GM12878 (cell line): ENCODE measurements around the gene MAD1L1. TPM values are rescaled to one million over a fixed set of nuclear protein-coding genes. Genes with fewer than 3 reads are reported as not detected.

ENCODE experiments used
- ATAC-seq: fragments of 200-7000 bp; cut with Tn5 transposase; 3 replicates; pipeline ENCODE4 v1.9.1; 2020; ENCODE audit warnings: mild to moderate bottlenecking, moderate library complexity
- BruUV-seq: library from RNA; stranded (reverse); fragments of 400-500 nt; replicated peaks from 2 replicates; lab custom pipeline; 2021; lab: Mats Ljungman, UMichigan
- CTCF ChIA-PET: fragments of 300-600 bp; sonication (Branson Sonifier 250); formaldehyde crosslinking; extraction: SDS; loops from one replicate; lab custom pipeline; 2021; ENCODE audit warnings: inconsistent platforms; lab: Yijun Ruan, JAX
- POLR2A ChIA-PET: fragments of 350-600 bp; formaldehyde crosslinking; extraction: SDS; loops from one replicate; lab custom pipeline; 2021; ENCODE audit warnings: inconsistent platforms; lab: Charles Lee
- RAD21 ChIA-PET: fragments of 300-600 bp; sonication (Branson Sonifier 250); formaldehyde crosslinking; loops from one replicate; lab custom pipeline; 2023; ENCODE audit warnings: antibody characterized with exemption; ENCODE audit not compliant: unreplicated experiment; lab: Charles Lee
- SMC1A ChIA-PET: fragments of 300-600 bp; sonication (Branson Sonifier 250); formaldehyde crosslinking; loops from one replicate; lab custom pipeline; 2023; ENCODE audit not compliant: unreplicated experiment, uncharacterized antibody; lab: Charles Lee
- DNase-seq: peaks from one replicate; pipeline ENCODE4 v3.0.0-alpha.2; 2011; ENCODE audit warnings: low read depth, low spot score
- FAIRE-seq: peaks from 3 replicates; lab custom pipeline; 2011; peaks lifted over from hg19 to GRCh38; lab: Jason Lieb, UNC
- H2AFZ ChIP-seq: 2 replicates; pipeline ENCODE4 v1.6.0; 2011; ENCODE audit warnings: low read depth, low read length, control low read depth; ENCODE audit not compliant: control insufficient read depth
- H3K27ac ChIP-seq: 2 replicates; pipeline ENCODE4 v1.5.1; 2011; ENCODE audit warnings: control low read depth; ENCODE audit not compliant: control insufficient read depth, insufficient read depth
- H3K27me3 ChIP-seq, 2 experiments: replicated peaks in 1 of 2; 2 replicates each; pipeline versions ENCODE4 v1.6.0 to v1.6.1; 2011; ENCODE audit warnings: low read length in 1 of 2; ENCODE audit not compliant: control insufficient read depth in 2 of 2, insufficient read depth in 2 of 2
- H3K36me3 ChIP-seq, 2 experiments: 2 replicates each; pipeline ENCODE4 v1.5.1; 2011; ENCODE audit warnings: low read length in 1 of 2; ENCODE audit not compliant: control insufficient read depth in 2 of 2, insufficient read depth in 2 of 2
- H3K4me1 ChIP-seq: 2 replicates; pipeline ENCODE4 v1.6.1; 2011; ENCODE audit warnings: mild to moderate bottlenecking, low read length, moderate library complexity, mixed read lengths; ENCODE audit not compliant: control insufficient read depth, insufficient read depth
- H3K4me2 ChIP-seq: 2 replicates; pipeline ENCODE4 v1.6.0; 2011; ENCODE audit warnings: control low read depth; ENCODE audit not compliant: control insufficient read depth, insufficient read depth
- H3K4me3 ChIP-seq: fragments of 200-600 bp; sonication (generic); 2 replicates; pipeline ENCODE4 v1.5.1; 2016
- H3K79me2 ChIP-seq: 2 replicates; pipeline ENCODE4 v1.6.0; 2011; ENCODE audit warnings: low read length; ENCODE audit not compliant: control insufficient read depth, insufficient read depth
- H3K9ac ChIP-seq: 2 replicates; pipeline ENCODE4 v1.8.0; 2011; ENCODE audit warnings: low read length, control low read depth, mixed read lengths; ENCODE audit not compliant: control insufficient read depth, insufficient read depth
- H3K9me3 ChIP-seq: replicated peaks from 3 replicates; pipeline ENCODE4 v1.5.1; 2011; ENCODE audit warnings: mild to moderate bottlenecking, low read length; ENCODE audit not compliant: control insufficient read depth, insufficient read depth
- H4K20me1 ChIP-seq: 2 replicates; pipeline ENCODE4 v1.6.0; 2011; ENCODE audit not compliant: control insufficient read depth, insufficient read depth
- CHD4 ChIP-seq: fragments of 200-600 bp; sonication (generic); IDR thresholded peaks from 2 replicates; pipeline ENCODE4 v1.6.1; 2016; ENCODE audit warnings: mild to moderate bottlenecking
- CREB1 ChIP-seq: IDR thresholded peaks from 2 replicates; pipeline ENCODE4 v1.6.1; 2012; ENCODE audit warnings: low read depth, mild to moderate bottlenecking, inconsistent platforms
- EP300 ChIP-seq, 2 experiments: fragments of 150-350 bp in 1 of 2; IDR thresholded peaks; 2 replicates each; pipeline ENCODE4 v1.6.1; 2011 to 2012; ENCODE audit warnings: low read depth in 2 of 2, low read length in 2 of 2, borderline replicate concordance in 1 of 2, improper control_type of control experiment in 1 of 2, inconsistent platforms in 1 of 2; ENCODE audit not compliant: control insufficient read depth in 1 of 2
- GATAD2B ChIP-seq: fragments of 450-650 bp; conservative IDR thresholded peaks from 2 replicates; pipeline ENCODE4 v1.6.1; 2017; ENCODE audit warnings: low read depth, mild to moderate bottlenecking, moderate library complexity
- JUNB ChIP-seq: IDR thresholded peaks from 2 replicates; pipeline ENCODE4 v1.6.1; 2016; ENCODE audit warnings: antibody characterized with exemption, mild to moderate bottlenecking
- MTA2 ChIP-seq: fragments of 450-650 bp; IDR thresholded peaks from 2 replicates; pipeline ENCODE4 v1.6.1; 2016; ENCODE audit warnings: low read depth, mild to moderate bottlenecking, moderate library complexity
- MTA3 ChIP-seq: IDR thresholded peaks from 2 replicates; pipeline ENCODE4 v1.6.1; 2012; ENCODE audit warnings: low read length, inconsistent platforms, borderline replicate concordance
- NFXL1 ChIP-seq: fragments of 450-650 bp; IDR thresholded peaks from 2 replicates; pipeline ENCODE4 v1.6.1; 2017; ENCODE audit warnings: antibody characterized with exemption, mild to moderate bottlenecking, borderline replicate concordance
- PAX5 ChIP-seq: IDR thresholded peaks from 2 replicates; pipeline ENCODE4 v1.6.1; 2011; ENCODE audit warnings: low read depth, low read length, borderline replicate concordance
- SMAD1 ChIP-seq: fragments of 450-650 bp; IDR thresholded peaks from 2 replicates; pipeline ENCODE4 v1.6.1; 2018; ENCODE audit warnings: mild to moderate bottlenecking, low read depth; ENCODE audit not compliant: partially characterized antibody
- SMC3 ChIP-seq: IDR thresholded peaks from 2 replicates; pipeline ENCODE4 v1.6.1; 2011; ENCODE audit warnings: low read length, improper control_type of control experiment, borderline replicate concordance
- TAF1 ChIP-seq: IDR thresholded peaks from 2 replicates; pipeline ENCODE4 v1.6.1; 2011; ENCODE audit warnings: mild to moderate bottlenecking, low read depth, low read length, borderline replicate concordance
- WGBS: methylation state at CpG from one replicate; pipeline ENCODE4 v1.1.6; 2016; ENCODE audit warnings: low lambda C conversion rate; ENCODE audit not compliant: insufficient replicate concordance, insufficient coverage; ENCODE audit errors: missing lambda C conversion rate; 5-methylcytosine and 5-hydroxymethylcytosine counted together
- in situ Hi-C: fragments of 300-500 bp; cut with MboI; formaldehyde crosslinking; loops from 9 replicates; pipeline ENCODE4 v1.14.3; 2018; ENCODE audit warnings: mixed read lengths
- intact Hi-C: fragments of 100-400 bp; cut with micrococcal nuclease; formaldehyde crosslinking; loops from one replicate; pipeline ENCODE4 v1.14.2; 2022; ENCODE audit not compliant: unreplicated experiment
- polyA plus RNA-seq, 11 experiments: library from polyadenylated mRNA; depleted of rRNA in 4 of 11; unstranded in 6 of 11; stranded (reverse) in 5 of 11; fragments of >200 nt; fragmentation: Nextera tagmentation in 4 of 11; fragmentation: Illumina TruSeq in 1 of 11; extraction: Ambion mirVana in 4 of 11; extraction: Trizol in 1 of 11; gene quantifications; 1 replicate in 1 of 11; 2 replicates in 10 of 11; pipeline versions ENCODE4 v1.2.1 to v1.2.3, GENCODE V29; 2011 to 2016; ENCODE audit warnings: inconsistent platforms in 2 of 11, missing spikeins in 2 of 11, low read depth in 1 of 11
- total RNA-seq, 4 experiments: library from RNA; depleted of rRNA in 3 of 4; stranded (reverse); fragments of >200 nt in 3 of 4; fragmentation: Illumina TruSeq in 1 of 4; extraction: Trizol in 1 of 4; gene quantifications; 2 replicates each; pipeline versions ENCODE4 v1.2.1 to v1.2.3, GENCODE V29; 2013 to 2021
- TF ChIP-seq, protein P1 (sequence below): fragments of 450-650 bp; IDR thresholded peaks from 2 replicates; pipeline ENCODE4 v1.6.1; 2018; ENCODE audit warnings: borderline replicate concordance, mild to moderate bottlenecking; ENCODE audit not compliant: partially characterized antibody
- TF ChIP-seq, protein P2 (sequence below): fragments of 150-350 bp; IDR thresholded peaks from 2 replicates; pipeline ENCODE4 v1.6.1; 2014; ENCODE audit warnings: mild to moderate bottlenecking, low read depth, low read length

The MAD1L1 gene
- total and polyA plus RNA-seq, 10 of the 15 experiments (the other 5 are each of a cell fraction or from before 2014, with no cell fraction given), result 2.2 to 76.8 (median 38.3) TPM

DNA sequence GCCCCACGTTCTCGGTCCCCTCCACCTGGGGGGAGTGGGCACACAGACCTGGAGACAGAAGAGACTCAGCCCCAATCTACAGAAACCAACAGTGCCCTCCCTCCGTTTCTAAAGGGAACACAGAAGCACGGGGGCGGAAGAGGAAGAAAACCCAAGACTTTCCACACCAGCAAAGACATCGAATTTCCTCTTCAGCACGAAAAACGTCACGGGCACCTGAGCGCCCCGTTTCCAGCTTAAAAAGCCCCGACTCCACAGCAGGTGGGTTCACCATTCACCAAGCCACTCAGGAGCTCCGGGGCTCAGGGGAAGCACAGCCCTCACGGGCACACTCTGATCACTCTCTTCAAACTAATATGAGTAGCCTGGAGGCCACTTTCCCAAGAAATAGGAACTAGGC is 28.9 kb upstream of the MAD1L1 start (continued):
- TF ChIP-seq MTA2 (0 out of 2 replicates have a peak, but pooled peaks have one; percentile 18), MTA3 (no peak), JUNB (no peak), EP300 (IDR thresholded peaks at IDR 0.05; ENCODE audit: borderline replicate concordance in 1 of 2, control insufficient read depth in 1 of 2, low read depth in 2 of 2, low read length in 2 of 2) (no peak), CHD4 (no peak), CREB1 (0 out of 2 replicates have a peak, but pooled peaks have one; percentile 44), NFXL1 (no peak)
- TF ChIP-seq, protein P1, sequence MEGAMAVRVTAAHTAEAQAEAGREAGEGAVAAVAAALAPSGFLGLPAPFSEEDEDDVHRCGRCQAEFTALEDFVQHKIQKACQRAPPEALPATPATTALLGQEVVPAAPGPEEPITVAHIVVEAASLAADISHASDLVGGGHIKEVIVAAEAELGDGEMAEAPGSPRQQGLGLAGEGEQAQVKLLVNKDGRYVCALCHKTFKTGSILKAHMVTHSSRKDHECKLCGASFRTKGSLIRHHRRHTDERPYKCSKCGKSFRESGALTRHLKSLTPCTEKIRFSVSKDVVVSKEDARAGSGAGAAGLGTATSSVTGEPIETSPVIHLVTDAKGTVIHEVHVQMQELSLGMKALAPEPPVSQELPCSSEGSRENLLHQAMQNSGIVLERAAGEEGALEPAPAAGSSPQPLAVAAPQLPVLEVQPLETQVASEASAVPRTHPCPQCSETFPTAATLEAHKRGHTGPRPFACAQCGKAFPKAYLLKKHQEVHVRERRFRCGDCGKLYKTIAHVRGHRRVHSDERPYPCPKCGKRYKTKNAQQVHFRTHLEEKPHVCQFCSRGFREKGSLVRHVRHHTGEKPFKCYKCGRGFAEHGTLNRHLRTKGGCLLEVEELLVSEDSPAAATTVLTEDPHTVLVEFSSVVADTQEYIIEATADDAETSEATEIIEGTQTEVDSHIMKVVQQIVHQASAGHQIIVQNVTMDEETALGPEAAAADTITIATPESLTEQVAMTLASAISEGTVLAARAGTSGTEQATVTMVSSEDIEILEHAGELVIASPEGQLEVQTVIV, result no peak

DNA sequence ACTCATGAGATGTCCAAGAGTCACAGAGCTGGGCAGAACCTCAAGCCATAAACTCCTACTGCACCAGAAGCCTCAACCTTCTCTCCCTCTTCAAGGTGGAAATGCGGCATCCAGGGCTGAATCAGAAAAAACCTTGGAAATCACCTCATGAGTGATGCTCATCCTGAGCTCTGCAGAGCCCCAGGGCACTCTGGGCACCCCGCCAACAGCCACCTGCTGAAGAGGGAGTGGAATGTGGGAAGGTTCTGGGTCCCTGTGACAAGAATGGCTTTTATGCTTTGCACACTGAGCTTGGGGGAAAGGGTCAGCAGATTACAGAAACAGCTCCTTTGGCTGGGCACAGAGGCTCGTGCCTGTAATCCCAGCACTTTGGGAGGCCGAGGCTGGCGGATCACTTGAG is 28.1 kb upstream of the MAD1L1 start:
- DNase-seq (no peak), FAIRE-seq (no peak), ATAC-seq (no peak)
- ChIA-PET RAD21 (interaction anchor here (1.1 to 2.1 kb wide), 9 partner anchors 12 to 95 kb away, joined by 3 to 11 read pairs (median 4); no protein-coding TSS in a partner anchor), POLR2A (interaction anchor here (0.6 to 2.4 kb wide), 4 partner anchors 12 to 45 kb away, joined by 3 to 10 read pairs (median 4); partner anchors contain the start of genes MRM2 and NUDT1), SMC1A (interaction anchor here (1.0 to 3.1 kb wide), 5 partner anchors 12 to 51 kb away, joined by 5 to 14 read pairs (median 7); no protein-coding TSS in a partner anchor), CTCF (interaction anchor here (0.7 to 4.0 kb wide), 6 partner anchors 12 to 87 kb away, joined by 3 to 21 read pairs (median 9); partner anchors contain the start of gene MAD1L1)
- no TSS peak for BruUV-seq
- intact Hi-C loops (no loop called here), in situ Hi-C loops (no loop called here)
- Histone ChIP-seq H3K36me3 (peaks cover 13 to 30% of the 10 kb centered on the region in 2 experiments), H3K9ac (no peak overlapping the region), H3K4me3 (no peak overlapping the region), H3K4me2 (no peak overlapping the region), H3K27me3 (no peaks in the 10 kb centered on the region), H3K79me2 (peaks cover 7% of the 10 kb centered on the region), H2AFZ (no peak overlapping the region), H3K4me1 (peaks cover 38% of the 10 kb centered on the region), H3K27ac (no peak overlapping the region), H3K9me3 (no peaks in the 10 kb centered on the region), H4K20me1 (no peaks in the 10 kb centered on the region)
- 96% methylated on average over 5 of the region's 5 CpGs for WGBS
- TF ChIP-seq TAF1 (no peak), SMC3 (no peak), SMAD1 (no peak), PAX5 (no peak), GATAD2B (no peak)
- TF ChIP-seq, protein P2, sequence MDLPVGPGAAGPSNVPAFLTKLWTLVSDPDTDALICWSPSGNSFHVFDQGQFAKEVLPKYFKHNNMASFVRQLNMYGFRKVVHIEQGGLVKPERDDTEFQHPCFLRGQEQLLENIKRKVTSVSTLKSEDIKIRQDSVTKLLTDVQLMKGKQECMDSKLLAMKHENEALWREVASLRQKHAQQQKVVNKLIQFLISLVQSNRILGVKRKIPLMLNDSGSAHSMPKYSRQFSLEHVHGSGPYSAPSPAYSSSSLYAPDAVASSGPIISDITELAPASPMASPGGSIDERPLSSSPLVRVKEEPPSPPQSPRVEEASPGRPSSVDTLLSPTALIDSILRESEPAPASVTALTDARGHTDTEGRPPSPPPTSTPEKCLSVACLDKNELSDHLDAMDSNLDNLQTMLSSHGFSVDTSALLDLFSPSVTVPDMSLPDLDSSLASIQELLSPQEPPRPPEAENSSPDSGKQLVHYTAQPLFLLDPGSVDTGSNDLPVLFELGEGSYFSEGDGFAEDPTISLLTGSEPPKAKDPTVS, result no peak
